ENCODE data around the gene BCAS1. TPM values are rescaled to one million over a fixed set of nuclear protein-coding genes. Genes with fewer than 3 reads are reported as not detected.

The BCAS1 gene
- total RNA-seq, 2 donors from 2014 or later: not detected

DNA sequence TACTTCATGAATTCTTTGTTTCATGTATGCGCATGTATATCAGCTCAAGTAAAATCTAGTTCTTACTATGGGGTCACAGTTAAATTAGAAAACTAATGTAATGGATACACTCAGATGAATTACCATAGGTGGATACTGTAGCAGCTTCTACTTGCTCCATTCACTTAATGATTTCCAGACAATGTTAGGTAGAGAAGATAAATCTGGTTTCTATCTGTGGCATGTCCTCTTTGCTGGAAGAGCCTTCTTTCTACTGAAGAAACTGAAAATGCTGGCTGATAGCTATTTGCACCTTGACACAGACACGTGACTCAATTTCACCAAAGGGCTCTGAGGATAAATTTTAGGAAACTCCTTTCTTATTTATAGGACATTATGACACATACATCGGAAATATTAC is 49.5 kb downstream of the BCAS1 start:
- H3K4me1 ChIP-seq (ENCODE audit: control insufficient read depth, insufficient read depth, low read length): no peaks in the 10 kb centered on the region
- peaks cover 2% of the 10 kb centered on the region for H3K4me1 Mint-ChIP-seq
- no peaks in the 10 kb centered on the region for H3K9me3 ChIP-seq (ENCODE audit: control insufficient read depth, low read length)
- H3K27ac ChIP-seq (ENCODE audit: low read depth, low read length): no peak overlapping the region
- 89 to 95% methylated on average over 2 to 3 of the region's 3 CpGs for WGBS, 2 experiments (ENCODE audit: insufficient coverage in 1 of 2, insufficient read length in 1 of 2)
- no peaks in the 10 kb centered on the region for H3K36me3 ChIP-seq (ENCODE audit: control insufficient read depth, insufficient read depth, low read length)
- no peak overlapping the region for H3K4me3 Mint-ChIP-seq
- H3K27ac Mint-ChIP-seq: no peak overlapping the region
- no peaks in the 10 kb centered on the region for H3K9me3 Mint-ChIP-seq
- no peak for DNase-seq
- H3K36me3 Mint-ChIP-seq (ENCODE audit: low read depth): no peaks in the 10 kb centered on the region
- no peaks in the 10 kb centered on the region for H3K27me3 Mint-ChIP-seq (ENCODE audit: insufficient read depth)
- no peaks in the 10 kb centered on the region for H3K27me3 ChIP-seq (ENCODE audit: control insufficient read depth, insufficient read depth, low read length, poor library complexity, severe bottlenecking)
- H3K9ac ChIP-seq (ENCODE audit: extremely low read depth, low read length, poor library complexity, severe bottlenecking): no peak overlapping the region
- no peak overlapping the region for H3K4me3 ChIP-seq (ENCODE audit: low read length)
- no peak for TF ChIP-seq CTCF (conservative IDR thresholded peaks at IDR 0.05)

- Mint-ChIP-seq H3K27ac (no peak overlapping the region), H3K27me3 (ENCODE audit: insufficient read depth) (no peaks in the 10 kb centered on the region), H3K4me1 (peaks cover 1% of the 10 kb centered on the region), H3K36me3 (ENCODE audit: low read depth) (no peaks in the 10 kb centered on the region), H3K4me3 (no peak overlapping the region), H3K9me3 (no peaks in the 10 kb centered on the region)
- Histone ChIP-seq H3K27me3 (ENCODE audit: control insufficient read depth, insufficient read depth, low read length, poor library complexity, severe bottlenecking) (no peaks in the 10 kb centered on the region), H3K27ac (ENCODE audit: low read depth, low read length) (no peak overlapping the region), H3K4me3 (ENCODE audit: low read length) (no peak overlapping the region), H3K36me3 (ENCODE audit: control insufficient read depth, insufficient read depth, low read length) (no peaks in the 10 kb centered on the region), H3K4me1 (ENCODE audit: control insufficient read depth, insufficient read depth, low read length) (no peaks in the 10 kb centered on the region), H3K9ac (ENCODE audit: extremely low read depth, low read length, poor library complexity, severe bottlenecking) (no peak overlapping the region), H3K9me3 (ENCODE audit: control insufficient read depth, low read length) (no peaks in the 10 kb centered on the region)
- no peak for TF ChIP-seq CTCF (conservative IDR thresholded peaks at IDR 0.05)
- no peak for DNase-seq
- WGBS, 2 experiments (ENCODE audit: insufficient coverage in 1 of 2, insufficient read length in 1 of 2): 94 to 96% methylated on average over 6 of the region's 7 CpGs
Measured at GRCh38 chr20:54020348-54020747, 50.0 kb downstream of the BCAS1 start.

- Histone ChIP-seq H3K36me3 (ENCODE audit: control insufficient read depth, insufficient read depth, low read length) (no peaks in the 10 kb centered on the region), H3K4me1 (ENCODE audit: control insufficient read depth, insufficient read depth, low read length) (no peaks in the 10 kb centered on the region), H3K27ac (ENCODE audit: low read depth, low read length) (no peak overlapping the region), H3K9me3 (ENCODE audit: control insufficient read depth, low read length) (no peaks in the 10 kb centered on the region), H3K9ac (ENCODE audit: extremely low read depth, low read length, poor library complexity, severe bottlenecking) (no peak overlapping the region), H3K4me3 (ENCODE audit: low read length) (no peak overlapping the region), H3K27me3 (ENCODE audit: control insufficient read depth, insufficient read depth, low read length, poor library complexity, severe bottlenecking) (no peaks in the 10 kb centered on the region)
- Mint-ChIP-seq H3K36me3 (ENCODE audit: low read depth) (no peaks in the 10 kb centered on the region), H3K27me3 (ENCODE audit: insufficient read depth) (no peaks in the 10 kb centered on the region), H3K27ac (no peak overlapping the region), H3K4me1 (no peaks in the 10 kb centered on the region), H3K4me3 (no peak overlapping the region), H3K9me3 (no peaks in the 10 kb centered on the region)
- TF ChIP-seq CTCF (conservative IDR thresholded peaks at IDR 0.05): no peak
- 86 to 89% methylated on average over 1 to 6 of the region's 6 CpGs for WGBS, 2 experiments (ENCODE audit: insufficient coverage in 1 of 2, insufficient read length in 1 of 2)
- no peak for DNase-seq
Measured at GRCh38 chr20:54019585-54019984, 50.8 kb downstream of the BCAS1 start.
